DMS53 treated with DMSO at 0.1 percent for 48 hours (cell line): ENCODE data around the gene RTN4R.
"Not testable (repeated sequence)": the region's sequence is repeated elsewhere in the genome, so short reads cannot be mapped to it uniquely, and the experiment has no call there.

ENCODE experiments used
- DNase-seq: peaks from one replicate; lab custom pipeline; 2025; ENCODE audit not compliant: unreplicated experiment; lab: John Stamatoyannopoulos, UW

The RTN4R gene

DNA sequence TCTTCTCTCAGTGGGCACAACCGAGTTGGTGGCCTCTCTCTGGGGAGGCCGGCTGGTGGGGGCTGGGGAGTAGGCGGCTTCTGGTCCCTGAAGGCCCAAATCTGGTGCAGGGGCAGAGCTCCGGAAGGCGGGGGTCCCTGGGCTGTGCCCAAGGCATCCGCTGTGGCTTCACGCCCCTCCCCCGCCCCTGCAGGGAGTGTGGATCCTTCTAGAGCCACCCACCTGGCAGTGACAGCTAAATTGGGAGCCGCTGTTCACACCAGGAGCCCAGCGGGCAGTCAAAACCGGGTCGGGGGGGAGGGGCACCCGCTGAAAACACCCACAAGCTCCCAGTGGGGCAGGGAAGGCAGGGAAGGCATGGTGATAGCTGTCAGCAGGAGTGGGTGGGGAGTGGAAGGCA, 4.6 kb upstream of the RTN4R start:
- no peak for DNase-seq

DNA sequence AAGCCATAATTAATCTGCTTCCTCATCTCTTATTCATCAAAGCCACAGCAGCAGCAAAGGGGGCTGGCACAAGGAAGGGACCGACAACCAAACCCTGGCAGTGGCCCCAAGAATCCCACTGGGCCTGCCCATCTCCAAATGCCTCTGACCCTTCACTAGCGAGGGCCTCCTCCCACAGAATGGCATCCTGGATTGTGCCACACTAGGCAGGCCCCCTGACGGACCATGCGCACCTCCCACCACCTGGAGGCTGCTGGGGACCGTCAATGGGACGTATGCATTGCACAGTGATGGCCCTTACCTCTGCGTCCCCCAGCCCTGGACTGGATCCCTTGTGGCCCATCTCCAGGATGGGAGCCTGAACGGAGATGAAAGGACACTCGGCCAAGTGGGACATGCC, 4.1 kb upstream of the RTN4R start:
- DNase-seq: no peak

DNA sequence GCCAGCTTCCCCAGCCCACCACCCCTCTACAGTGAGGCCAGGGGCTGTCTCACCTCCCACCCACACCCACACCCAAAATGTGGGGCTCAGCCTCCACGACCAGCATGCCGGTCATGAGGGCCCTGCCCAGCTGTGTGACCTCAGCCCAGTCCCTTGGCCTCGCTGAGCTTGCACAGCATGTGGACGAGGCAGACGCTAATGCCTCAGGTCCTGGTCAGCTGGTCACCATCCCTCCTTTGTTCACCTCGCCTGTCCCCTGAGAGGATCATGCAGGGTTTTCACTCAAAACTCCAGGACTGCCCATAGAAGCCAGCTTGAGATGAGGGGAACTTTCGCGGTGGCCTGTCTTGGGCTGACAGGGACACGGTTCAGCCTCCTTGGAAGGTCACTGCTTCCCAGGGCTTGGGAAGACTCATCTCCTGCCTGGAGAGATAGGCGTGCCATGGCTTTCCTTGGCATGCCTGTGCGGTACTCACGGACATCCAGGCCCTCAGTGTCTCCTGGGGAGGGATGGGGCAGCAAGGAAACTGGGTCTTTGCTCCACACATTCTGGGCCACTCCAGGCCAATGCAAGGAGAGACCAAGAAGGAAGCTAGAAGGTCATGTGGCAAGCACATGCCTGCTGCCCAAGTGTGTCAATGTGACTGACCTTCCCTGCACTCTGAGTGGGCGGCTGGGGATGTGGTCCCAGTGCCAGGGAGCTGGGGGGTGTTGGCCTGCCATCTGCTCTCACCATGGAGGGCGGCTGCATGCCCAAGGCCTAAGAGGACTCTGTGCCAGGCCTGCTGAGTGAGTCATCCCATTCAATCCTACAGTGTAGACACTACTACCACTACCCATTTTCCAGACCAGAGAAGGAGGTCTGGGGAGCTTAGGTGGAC, 3.2 kb upstream of the RTN4R start:
- no peak for DNase-seq

DNA sequence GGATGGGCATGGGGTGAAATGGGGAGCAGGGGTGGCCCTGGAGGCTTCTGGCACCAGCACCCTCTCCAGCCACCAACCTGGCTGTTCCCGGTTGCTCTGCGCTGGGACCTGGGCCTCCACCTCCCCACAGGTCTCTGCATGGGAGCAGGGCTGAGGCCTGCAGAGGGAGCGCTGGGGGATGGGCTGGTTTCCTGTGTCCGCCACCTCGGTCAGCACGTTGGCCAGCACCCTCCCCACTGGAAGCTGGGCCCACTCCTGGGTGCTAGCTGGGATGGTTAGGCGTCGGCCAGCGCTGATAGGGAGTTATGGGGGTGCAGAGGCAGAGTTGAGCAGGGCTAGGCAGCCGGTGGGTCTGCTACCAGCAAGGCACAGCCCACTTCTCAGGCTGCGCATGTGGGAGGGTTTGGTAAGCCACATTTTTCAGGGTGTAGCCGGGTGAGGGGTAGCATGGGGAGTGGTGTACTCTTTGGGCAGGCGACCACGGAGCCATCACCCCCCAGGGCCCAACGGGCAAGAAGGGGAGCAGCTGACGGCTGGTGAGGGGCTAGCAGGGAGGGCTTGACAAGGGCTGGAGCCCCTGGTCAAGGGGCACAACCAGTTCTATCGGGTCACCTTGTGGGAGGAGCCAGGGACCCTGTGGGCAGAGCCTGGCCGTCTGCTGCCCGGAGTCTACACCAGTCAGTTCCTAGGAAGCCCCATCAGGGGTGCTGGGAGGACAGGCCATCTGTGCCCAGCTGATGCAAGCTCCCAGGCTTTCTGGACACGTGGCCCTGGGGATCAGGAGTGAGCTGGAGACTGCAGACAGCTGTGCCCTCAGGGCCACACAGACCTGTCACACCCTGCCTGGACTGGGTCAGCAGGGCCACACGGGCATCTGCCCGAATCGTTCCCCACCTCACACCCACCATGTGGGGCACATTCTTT, 2.3 kb upstream of the RTN4R start:
- not testable (repeated sequence) for DNase-seq

DNA sequence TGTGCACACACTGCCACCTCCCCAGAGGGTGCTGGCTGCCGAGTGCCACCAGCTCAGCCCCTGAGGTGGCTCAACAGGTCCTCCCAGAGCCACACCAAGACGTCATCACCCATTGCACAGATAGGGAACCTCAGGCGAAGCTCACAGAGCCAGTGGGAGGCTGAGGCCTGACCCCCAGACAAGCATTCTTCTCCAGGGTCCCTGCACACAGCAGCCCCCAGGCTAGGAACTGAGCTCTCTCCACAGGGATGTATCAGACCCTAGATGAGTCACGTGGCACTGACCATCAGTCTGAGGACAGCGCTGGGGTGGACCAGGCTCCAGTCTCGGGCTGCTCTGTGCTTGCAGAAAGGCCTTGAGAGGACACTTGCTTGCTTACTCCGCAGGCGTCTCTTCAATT, 1.6 kb upstream of the RTN4R start:
- not testable (repeated sequence) for DNase-seq

DNA sequence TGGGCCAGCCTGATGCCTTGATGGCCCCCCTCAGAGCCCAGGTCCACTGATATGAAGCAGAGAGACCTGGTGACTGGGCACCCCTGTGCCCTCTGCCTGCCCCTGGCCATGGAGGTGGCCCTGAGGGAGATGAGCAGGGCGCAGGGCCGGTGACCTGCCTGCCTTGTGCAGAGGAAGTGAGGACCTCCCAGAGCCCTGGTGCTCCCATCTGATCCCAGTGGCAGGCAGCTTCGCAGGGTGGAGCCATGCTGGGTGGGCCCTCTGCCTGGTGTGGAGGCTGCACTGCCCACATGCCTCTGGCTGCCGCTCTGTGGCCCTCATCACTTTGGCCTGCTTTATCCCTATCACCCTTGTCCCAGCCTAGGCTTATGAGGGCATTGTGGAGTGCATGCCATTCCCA, 1.1 kb upstream of the RTN4R start:
- DNase-seq: not testable (repeated sequence)

DNA sequence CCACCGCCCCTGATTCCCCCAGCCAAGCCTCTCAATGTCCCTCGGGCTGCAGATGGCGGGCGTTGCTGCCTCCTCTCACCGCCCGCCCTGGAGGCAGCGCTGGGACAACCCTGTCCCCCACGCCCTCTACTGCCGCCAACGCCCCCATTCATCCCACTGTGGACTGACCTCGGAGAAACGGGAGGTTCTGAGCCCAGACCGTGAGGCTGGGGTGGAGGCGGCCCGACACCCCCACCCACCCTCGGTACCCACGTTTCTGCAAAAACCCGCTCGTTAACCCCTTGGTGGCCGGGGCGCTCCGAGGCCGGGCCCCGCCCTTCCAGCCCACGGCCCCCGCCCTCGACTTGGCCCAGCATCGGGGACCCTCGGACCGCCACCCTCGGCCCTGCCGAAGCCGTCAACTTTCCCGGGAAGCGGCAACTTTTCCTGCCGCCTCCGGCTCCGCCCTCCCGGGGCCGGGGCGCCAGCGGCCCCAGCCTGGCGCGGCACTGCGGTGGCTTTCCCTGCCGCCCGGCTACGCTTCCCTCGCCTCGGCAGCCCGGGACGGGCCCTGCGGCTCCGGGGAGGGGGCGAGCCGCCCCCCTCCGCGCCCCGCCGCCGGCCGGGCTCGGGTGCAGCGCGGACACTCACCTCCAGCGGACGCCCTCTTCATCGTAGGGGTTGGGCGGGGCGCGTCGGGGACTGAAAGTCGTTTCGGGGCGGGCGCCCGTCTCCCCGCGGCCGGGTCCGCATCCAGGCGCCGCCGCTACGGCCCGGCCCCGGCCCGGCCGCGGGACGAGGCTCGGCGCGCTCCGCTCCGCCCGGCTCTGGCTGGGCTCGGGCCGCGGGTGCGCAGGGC, 458 bp downstream of the RTN4R start:
- no peak for DNase-seq

DNA sequence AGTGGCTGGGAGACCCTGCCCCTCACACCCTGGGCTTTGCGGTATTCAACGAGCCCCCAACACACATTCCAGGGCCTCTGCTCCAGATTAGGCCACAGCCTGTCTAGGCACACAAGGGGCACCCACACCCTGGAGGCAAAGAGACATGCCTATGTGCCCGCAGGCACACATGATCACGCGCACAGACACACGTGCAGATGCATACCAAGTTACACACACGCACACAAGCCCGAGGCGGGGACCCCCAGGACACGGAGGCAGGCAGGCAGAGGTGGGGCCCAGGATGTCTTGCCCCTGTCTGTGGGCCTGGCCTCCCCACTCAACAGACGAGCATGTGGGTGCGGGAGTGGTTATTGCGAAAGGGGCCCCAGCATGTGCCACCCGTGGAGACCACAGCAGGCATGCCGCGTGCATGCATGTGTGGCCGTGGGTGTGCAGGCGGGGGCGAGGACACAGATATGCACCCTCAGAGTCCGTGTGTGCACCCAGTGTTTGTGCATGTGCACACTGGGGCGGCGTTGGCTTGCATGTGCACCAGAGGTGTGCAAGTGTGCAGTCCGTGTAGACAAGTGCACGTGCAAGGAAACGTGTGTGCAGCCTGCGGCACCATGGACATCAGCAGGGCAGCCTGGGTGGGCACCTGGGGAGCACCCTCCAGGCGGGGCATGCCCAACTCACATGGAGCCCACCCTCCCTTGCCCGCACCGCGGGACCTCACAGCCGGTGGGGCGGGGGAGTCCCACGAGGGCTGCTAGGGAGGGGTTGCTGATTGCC, 1.3 kb downstream of the RTN4R start:
- DNase-seq: not testable (repeated sequence)

DNA sequence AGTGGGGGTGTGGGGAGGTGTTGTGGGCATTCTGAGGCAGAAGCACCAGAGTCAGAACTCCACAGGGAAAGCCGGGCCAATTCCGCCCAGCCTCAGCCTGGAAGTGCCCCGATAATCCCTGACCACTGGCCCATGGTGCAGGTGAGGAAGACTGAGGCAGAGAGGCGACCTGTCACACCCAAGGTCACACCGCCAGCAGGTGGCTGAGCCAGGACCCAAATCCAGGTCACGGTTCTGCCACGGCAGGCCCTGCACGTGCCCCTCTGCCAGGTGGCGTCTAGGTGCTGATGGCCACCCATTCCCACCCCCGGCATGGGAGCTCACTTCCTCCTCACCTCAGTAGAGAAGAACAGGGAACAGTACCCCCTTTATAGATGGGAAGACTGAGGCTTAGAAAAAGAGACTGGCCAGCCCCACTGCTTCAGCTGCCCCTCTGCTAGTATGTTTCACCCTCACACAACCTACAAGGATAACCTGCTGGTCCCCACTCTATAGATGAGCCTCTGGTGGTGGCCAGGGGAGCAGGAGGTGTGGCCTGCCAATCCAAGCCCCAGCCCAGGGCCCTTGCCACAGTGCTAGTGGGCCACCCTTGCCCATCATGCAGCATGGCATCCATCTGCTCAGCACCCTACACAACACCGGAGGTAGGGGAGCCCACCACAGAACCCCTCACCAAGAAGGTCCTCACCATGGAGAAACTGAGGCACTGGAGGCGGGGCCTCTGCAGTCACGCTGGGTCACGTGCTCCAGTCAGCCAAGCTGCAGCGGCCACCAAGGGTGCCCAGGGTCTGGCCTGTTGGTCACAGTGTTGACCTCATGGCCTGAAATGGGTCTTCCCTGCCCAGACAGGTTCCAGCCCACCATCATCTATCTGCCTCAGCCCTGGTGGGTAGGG, 2.1 kb downstream of the RTN4R start:
- not testable (repeated sequence) for DNase-seq

DNA sequence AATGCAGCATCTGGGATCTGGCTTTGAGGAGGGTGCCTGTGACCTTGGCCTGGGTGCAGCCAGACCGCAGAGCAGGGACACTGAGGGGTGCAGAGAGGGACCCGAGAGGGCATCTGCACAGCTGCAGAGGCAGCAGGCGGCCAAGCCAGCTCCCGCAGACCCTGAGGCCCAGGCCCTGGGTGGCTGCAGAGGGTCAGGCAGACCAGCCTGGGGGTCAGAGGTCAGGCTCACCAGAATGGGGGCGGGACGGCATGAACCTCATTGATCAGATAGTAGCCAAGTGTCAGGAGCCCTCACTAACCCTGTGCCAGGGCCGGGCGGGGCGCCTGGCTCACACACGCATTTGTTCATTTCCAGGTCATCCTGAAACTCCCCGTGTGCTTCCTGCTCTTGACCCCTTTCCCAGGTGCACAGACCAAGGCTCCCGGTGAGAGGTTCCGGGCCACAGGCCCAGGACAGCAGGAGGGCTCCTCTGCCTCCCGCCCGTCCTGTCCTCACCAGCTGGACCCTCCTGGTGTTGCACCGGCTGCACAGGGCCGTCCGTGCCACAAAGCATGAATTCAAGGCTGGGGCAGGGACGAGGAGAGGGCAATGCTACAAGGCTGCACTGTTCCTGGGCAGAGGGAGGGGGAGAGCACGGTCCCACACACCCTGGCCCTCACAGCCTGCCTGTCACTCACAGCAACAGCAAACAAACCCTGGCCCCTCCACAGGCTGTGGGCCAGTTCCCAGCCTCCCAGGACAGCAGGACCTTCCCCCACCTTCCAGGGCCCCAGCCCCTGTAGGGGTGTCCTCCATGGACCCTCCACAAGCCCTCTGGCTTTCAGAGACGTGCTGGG, 3.3 kb downstream of the RTN4R start:
- DNase-seq: no peak

DNA sequence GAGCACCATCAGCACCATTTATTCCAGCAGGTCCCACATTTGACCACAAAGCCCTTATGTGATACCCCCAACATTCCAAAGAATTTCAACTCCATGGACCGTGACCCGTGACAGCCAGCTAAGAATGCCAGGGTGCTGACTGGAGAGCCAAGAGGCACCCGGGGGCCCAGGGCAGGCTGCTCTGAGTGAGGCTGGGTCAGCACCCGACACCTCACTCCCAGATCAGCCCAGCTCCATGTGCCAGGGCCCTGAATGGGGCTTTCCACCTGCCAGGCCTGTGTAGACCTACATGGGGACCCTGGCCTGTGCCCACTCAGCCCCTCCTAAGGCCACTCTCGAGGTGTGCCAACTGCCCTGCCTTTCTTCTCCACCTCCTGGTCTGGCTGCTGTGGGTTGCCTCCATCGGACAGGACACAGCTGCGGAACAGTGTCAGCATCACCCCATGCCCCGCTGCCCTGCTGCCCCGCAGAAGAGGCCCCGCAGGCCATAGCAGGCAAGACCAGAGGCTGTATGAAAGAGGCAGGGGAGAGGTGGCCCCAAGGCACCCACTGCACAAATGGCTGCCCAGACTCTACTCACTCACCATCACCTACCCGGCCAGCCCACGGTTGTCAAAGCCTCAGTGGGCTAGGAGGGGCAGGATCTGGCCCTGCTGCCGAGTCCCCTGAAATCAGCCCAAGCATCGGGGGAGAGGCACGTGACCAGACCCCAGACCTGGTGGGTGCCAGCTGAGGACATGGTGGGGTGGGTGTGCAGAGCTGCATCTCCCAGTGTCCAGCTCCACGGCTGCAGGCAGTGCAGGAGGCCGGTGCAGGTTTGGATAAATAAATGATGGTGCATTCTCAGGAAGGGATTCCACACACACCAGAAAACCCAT, 4.5 kb downstream of the RTN4R start:
- not testable (repeated sequence) for DNase-seq

DNA sequence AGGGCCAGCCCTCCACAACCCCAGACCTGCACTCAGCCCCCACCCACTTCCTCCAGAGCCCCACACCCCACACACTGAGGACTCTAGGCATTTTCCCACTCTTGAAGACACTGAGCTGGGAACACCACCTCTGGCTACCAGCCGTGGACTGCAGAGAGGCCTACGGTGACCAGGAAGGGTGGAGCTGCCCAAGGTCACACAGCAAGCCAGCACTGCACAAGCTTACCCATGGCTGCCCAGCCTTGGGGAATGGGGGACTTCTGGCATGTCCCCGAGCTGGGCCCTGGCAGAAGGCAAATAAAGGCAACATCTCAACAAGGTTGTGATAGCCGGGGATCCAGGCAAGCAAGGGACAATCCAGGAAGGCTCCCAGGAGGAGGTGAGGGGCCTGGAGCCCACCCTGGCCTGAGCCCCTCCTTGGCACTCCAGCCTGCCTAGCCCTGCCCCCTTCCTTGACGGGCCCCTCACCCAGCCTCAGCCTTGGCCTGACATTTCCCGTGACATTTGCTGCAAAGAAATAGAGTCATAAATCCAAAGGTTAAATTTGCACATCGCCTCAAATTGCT, 5.5 kb downstream of the RTN4R start:
- no peak for DNase-seq

DNA sequence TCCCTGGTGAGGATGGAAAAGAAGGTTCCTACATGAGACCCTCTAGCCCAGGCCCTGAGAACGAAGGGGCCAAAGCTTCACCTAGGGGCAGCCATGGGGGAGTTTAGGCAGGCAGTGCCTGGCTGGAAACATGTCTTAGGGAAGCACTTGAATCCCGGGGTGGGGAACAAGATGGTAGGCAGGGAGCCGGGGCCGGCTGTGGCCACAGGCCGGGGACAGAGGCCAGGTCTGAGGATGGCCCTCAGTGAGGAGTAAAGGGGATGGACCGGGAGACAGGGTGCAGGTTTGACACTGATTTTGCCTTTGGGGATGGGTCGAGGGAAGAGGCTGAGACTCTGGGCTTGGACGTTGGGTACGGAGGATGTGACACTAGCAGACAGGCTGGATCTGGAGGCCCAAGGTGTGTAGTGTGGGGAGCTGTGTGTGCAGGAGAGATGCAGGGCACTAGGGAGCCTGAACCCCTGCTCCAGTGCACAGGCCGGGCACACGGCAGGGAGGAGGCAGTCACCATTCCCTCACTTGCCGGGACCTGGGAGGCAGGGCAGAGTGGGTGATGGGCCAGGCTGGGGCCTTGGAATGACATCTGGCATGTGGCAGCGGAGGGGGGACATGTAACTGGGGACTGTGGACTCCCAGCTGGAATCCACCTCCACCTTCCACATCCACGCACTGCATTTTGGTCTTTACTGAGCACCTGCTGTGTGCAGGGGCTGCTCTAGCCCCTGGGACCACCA, 6.1 kb downstream of the RTN4R start:
- DNase-seq: no peak

DNA sequence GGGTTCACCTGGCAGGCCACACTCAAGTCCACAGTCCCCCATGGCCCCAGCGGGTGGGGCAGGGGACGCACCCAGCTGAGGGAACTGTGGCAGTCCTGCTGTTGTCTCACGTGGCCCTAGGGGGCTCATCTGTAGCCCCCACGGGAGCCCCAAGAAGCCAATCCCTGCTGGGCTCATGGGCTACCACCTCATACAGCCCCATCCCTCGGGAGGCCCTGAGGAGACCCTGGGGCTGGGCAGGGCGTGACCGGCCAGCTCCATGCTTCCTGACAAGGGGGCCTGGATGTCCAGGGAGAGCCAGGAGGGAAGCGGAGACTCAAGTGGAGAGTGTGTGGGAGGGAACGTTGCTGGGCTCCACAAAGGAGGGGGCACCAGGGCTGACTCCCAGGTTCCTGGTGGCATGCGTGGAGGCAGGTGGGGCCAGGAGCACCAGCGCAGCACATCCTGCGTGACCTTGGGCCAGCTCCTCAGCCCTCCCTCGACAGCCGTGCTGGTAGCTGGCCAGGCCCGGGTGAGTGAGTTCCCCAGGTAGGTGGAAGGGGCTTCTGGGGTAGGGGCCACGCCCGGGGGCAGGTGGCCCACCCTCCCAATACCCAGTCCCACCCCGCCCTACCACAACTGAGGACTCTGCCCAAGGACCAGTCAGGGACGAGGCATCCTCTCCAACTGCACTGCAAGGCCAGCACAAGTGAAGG, 7.9 kb downstream of the RTN4R start:
- DNase-seq: no peak

DNA sequence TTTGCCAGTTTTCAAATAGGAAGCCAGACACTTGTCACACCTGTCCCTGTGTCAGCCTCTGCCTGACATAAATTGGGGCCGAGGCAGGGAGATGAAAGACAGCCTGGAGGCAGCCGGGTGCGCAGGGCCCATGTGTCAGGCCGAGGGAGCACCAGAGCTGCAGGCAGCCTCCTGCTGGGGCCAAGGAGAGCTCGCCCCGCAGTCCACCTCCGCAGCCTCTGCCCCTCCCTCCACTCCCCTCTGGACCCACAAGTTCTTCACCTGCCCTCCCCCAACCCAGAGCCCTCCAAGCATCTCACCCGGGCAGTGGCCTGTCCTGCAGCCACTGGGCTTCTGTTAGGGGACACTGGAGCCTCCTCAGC, 8.8 kb downstream of the RTN4R start:
- DNase-seq: no peak
